ENCODE data around the gene GLIS2.

The GLIS2 gene

GRCh38 chr16:4327386-4328045 is 11.6 kb downstream of the GLIS2 start:
- ChIA-PET CTCF (interaction anchor here (0.8 to 17.8 kb wide), 15 partner anchors 9 to 345 kb away, joined by 3 to 201 read pairs (median 7); partner anchors contain the start of gene TFAP4), POLR2A (no interaction called here)
- no peak for DNase-seq (ENCODE audit: extremely low spot score)
- TF ChIP-seq CTCF (IDR thresholded peaks at IDR 0.05; ENCODE audit: control extremely low read depth, extremely low read depth, low read depth, missing control alignments): no peak

- TF ChIP-seq CTCF (IDR thresholded peaks at IDR 0.05; ENCODE audit: control extremely low read depth, extremely low read depth, low read depth, missing control alignments): peak; percentile 55
- ChIA-PET POLR2A (interaction anchor here (0.6 kb wide), 1 partner anchor 423 kb away, joined by 4 read pairs; no protein-coding TSS in a partner anchor), CTCF (interaction anchor here (0.8 to 17.8 kb wide), 15 partner anchors 10 to 345 kb away, joined by 3 to 201 read pairs (median 7); partner anchors contain the start of gene TFAP4)
- DNase-seq (ENCODE audit: extremely low spot score): peak; percentile 77
These were observed 12.3 kb downstream of the GLIS2 start for GRCh38 chr16:4328046-4328781.

GRCh38 chr16:4328782-4329775 is 13.2 kb downstream of the GLIS2 start:
- POLR2A ChIA-PET: no interaction called here
- CTCF ChIA-PET: interaction anchor here (0.6 to 17.8 kb wide), 18 partner anchors 10 to 346 kb away, joined by 3 to 201 read pairs (median 8); partner anchors contain the start of gene TFAP4
- no peak for TF ChIP-seq CTCF (IDR thresholded peaks at IDR 0.05; ENCODE audit: control extremely low read depth, extremely low read depth, low read depth, missing control alignments)
- DNase-seq (ENCODE audit: extremely low spot score): no peak

- POLR2A ChIA-PET: no interaction called here
- DNase-seq (ENCODE audit: extremely low spot score): peak; percentile 89
- TF ChIP-seq CTCF (IDR thresholded peaks at IDR 0.05; ENCODE audit: control extremely low read depth, extremely low read depth, low read depth, missing control alignments): peak; percentile 95
- CTCF ChIA-PET: interaction anchor here (0.6 to 17.8 kb wide), 26 partner anchors 9 to 807 kb away, joined by 3 to 201 read pairs (median 4); partner anchors contain the start of genes HMOX2 and PAM16
These were observed 14.5 kb downstream of the GLIS2 start for GRCh38 chr16:4330277-4330874.

GRCh38 chr16:4332083-4332482 is 16.2 kb downstream of the GLIS2 start:
- TF ChIP-seq CTCF (IDR thresholded peaks at IDR 0.05; ENCODE audit: control extremely low read depth, extremely low read depth, low read depth, missing control alignments): no peak
- CTCF ChIA-PET: interaction anchor here (0.8 to 17.8 kb wide), 8 partner anchors 8 to 349 kb away, joined by 3 to 201 read pairs (median 14); partner anchors contain the start of gene PAM16
- POLR2A ChIA-PET: no interaction called here
- DNase-seq (ENCODE audit: extremely low spot score): no peak
